Effector CD4-positive, alpha-beta T cell (primary cell): Measurements from ENCODE around the gene CRADD.
"Not testable (repeated sequence)": the region's sequence is repeated elsewhere in the genome, so short reads cannot be mapped to it uniquely, and the experiment has no call there.

Experiments
- DNase-seq: peaks from one replicate; pipeline ENCODE4 v3.0.0-alpha.2; 2020

CRADD gene

DNA sequence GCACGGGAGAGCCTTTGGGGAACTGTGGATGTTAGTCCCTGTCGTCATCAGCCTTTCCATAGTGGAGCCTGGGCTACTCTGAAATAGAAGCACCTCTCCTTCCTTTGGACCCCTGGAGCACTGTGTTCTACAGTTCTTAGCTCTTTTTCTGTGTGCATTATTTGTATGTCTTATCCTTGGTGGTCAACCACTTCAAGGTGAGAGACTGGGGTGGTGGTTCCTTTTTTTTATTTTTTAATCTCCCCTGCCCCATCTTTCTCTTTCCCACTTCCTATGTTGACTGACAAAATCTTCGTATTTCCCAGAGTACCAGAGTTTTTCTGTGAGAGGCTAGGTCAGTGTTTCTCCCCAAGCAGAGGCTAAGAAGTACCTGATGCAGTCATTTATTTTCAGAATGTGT, 111.7 kb downstream of the CRADD start:
- no peak for DNase-seq

DNA sequence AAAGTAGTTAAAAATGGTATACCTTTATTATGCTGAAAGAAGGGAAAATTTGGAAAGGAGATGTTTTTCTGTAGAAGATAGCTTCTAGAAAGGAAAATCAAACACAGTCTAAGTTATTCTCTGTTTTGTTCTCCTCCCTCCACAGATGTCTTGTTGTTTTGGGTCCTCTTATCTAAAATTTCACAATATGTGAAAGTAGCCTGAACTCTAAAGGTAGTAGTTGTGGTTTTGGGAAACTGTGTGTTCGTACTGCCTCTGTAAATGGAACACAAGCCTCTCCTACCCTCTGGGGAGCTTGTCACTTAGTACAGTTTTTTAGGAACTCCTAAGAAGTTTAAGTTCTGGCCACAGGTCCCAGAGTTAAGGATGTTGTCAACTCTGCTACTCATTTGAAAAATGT, 112.6 kb downstream of the CRADD start:
- DNase-seq: no peak

DNA sequence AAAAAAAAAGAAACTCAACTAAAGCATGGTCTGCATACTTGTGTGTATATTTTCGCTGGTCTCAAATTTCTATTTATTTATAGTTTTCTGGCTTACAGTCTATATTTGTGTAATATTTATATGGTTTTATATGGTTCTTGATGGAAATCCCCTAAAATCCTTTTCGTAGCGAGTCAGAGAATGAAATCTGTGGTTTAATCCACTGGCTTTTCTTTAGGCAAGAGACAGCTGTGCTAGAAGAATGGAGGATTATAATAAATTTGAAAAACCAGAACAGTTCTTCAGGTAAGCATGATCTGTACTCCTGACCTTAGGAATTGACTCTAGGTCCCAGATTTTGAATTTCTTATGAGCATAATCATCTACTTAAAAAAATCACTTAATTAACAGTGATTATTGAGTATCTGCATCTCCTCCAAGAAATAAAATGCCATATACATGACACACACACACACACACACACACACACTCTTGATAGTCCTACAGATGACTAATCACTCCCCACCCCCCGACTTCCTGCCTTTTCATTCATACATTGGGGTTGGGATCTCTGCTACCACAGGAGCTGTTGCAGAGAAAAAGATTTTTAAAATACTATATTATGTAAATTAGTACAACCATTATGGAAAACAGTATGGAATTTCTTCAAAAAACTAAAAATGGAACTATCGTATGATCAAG, 113.4 kb downstream of the CRADD start:
- DNase-seq: no peak

- no peak for DNase-seq
Observed at GRCh38 chr12:93793007-93793406, 115.8 kb downstream of the CRADD start.

DNA sequence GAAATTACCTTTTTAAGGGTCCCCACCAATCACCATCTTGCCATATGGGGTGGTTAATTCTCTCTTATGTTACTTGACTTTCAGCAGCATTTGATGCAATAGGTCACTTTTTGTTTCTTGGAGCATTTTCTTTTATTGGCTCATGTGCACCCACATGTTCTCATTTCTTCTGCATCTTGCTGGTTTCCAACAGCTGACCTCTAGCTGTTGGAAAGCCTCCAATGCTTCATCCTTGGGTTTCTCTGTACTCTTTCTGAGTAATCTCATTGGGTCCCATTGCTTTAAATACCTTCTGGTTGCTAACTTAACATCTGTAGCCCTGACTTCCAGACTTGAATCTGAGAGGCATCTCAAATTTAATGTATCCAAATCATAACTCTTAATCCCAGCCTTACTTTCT, 116.8 kb downstream of the CRADD start:
- no peak for DNase-seq

GRCh38 chr12:93794738-93795137, 117.6 kb downstream of the CRADD start:
- no peak for DNase-seq

DNA sequence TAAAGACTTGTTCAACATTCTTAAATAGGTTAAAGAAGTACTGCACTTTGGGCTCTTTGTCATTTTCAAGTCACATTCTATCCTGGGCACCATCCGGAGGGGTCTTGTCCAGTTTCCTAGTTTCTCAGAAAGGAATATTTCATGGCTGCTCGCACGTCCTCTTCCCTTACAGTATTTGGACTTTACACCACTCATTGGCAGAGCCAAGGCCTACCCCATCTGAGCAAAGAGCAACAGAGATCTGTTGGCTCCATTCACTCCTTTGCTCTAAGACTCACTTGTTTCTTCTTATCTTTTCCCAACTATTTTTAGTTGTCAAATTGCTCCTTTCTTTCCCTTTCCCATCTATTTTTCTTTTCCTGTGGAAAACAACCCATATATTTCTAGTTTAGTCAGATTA, 118.2 kb downstream of the CRADD start:
- no peak for DNase-seq

DNA sequence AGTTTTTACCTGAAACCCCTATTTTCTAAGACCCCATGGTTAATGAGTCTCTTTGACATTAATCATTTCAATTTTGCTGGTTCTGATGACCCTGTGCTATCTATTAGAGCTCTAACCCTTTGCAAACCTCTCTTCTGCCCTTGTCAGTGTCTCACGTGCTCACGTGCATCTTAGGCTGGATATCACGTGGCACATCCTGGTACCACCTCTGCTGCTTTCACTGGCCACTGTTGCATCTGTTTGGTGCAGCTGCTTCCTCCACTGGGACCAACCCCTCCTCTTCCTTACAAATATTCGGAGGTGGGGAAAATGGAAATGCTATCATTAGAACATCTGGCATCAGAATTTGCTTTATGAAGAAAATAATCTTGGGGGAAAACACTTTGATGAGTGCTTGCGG, 119.6 kb downstream of the CRADD start:
- no peak for DNase-seq

GRCh38 chr12:93798279-93799151, 121.3 kb downstream of the CRADD start:
- DNase-seq: no peak

- not testable (repeated sequence) for DNase-seq
Observed at GRCh38 chr12:93801666-93802065, 124.5 kb downstream of the CRADD start.

- DNase-seq: no peak
Observed at GRCh38 chr12:93802293-93802692, 125.1 kb downstream of the CRADD start.

GRCh38 chr12:93802698-93803423, 125.7 kb downstream of the CRADD start:
- DNase-seq: no peak

GRCh38 chr12:93803424-93803807, 126.2 kb downstream of the CRADD start:
- no peak for DNase-seq

DNA sequence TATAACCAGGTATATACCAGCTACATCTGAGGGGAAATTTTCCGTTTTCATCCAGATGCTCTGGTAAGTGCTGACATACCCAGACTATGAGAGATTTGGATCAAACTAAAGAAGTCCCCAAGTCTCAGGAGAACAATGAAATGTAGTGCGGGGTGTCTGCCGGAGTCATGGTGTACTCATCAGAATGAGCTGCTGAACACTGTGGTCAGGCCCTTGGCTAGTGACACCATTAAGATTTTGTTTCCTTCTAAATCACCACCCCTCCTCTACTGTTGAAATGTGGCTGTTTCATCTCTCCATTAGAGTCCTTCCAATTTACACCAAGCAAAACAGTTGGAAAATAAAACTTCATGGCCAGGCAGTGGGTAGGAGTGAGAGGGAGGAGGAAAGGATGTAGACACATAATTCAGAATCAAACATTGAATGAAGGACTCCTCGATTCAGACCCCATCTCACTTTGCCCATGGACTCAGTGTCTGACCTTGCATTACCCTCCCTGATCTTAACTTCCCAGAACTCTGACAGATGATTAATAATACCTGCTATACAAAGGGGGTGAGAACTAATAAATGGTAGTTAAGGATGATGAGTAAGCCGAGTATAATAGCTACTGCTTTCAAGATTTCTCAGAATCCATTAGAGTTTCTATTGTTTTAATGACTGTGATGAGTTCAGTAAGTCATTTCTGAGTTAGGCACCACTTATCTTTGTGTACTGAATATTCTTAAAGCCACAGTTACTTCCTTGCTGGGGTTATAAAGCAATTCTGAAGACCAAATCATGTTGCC, 127.4 kb downstream of the CRADD start:
- no peak for DNase-seq

DNA sequence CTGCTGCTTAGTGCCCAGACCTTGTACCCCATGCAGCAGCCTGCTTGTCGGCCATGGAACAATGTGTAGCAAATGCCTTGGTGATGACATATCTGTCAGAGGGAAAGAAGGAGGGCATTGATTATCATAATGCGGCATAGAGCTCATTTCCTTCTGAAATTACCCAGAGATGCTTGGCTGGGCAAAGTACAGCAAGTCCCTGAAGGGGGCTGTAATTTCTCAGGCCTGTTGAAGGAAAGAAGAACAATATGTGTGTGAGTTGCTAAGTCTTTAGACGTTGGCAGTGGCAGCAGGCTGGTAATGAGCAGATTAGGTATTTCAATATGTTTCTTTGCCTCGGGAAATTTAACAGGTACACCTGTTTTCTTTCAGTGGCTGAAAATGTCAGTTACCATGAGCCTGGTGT, 128.6 kb downstream of the CRADD start:
- DNase-seq: no peak

- DNase-seq: no peak
Observed at GRCh38 chr12:93807354-93807753, 130.2 kb downstream of the CRADD start.

GRCh38 chr12:93808169-93808899, 131.2 kb downstream of the CRADD start:
- no peak for DNase-seq

GRCh38 chr12:93812626-93813025, 135.5 kb downstream of the CRADD start:
- no peak for DNase-seq

- DNase-seq: no peak
Observed at GRCh38 chr12:93813186-93813585, 136.0 kb downstream of the CRADD start.

GRCh38 chr12:93813972-93814821, 137.0 kb downstream of the CRADD start:
- no peak for DNase-seq

DNA sequence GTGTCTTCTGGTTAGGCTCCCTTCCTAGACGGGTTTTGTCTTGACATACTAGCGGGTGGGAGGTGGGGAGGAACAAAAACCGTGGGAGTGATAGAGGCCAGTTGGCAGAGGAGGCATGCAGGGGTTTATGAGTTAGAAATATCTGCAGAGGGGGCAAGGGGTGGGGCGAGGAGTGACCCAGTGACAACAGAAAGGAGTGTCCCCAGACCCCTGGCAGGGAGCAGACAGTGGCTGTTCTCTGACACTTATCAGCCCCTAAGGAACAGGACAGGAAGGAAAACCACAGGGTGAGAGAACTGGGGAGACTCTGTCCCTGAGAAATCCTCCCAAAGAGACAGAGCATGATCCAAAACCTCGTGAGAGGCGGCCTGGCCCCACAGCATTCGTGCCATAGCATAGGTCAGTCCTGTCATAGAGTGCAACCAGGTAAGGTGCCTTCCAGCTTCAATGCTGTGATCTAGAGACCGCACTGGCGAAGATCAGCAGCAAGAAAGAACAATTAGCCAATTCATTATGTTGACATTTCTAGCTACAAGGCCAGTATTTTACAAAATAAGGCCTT, 141.4 kb downstream of the CRADD start:
- no peak for DNase-seq
